GM21367 (cell line): ENCODE data around the gene ORAI2.
"Not testable (repeated sequence)": the region's sequence is repeated elsewhere in the genome, so short reads cannot be mapped to it uniquely, and the experiment has no call there.

Experiments
- ATAC-seq: cut with Tn5 transposase; IDR thresholded peaks from one replicate; pipeline ENCODE4 v1.9.1; 2021; ENCODE audit not compliant: unreplicated experiment

ORAI2 gene

GRCh38 chr7:102494473-102495149 lies 61.2 kb downstream of the ORAI2 start:
- ATAC-seq, result peak; percentile 63

GRCh38 chr7:102496861-102497260 lies 63.5 kb downstream of the ORAI2 start:
- not testable (repeated sequence) for ATAC-seq

- ATAC-seq, result not testable (repeated sequence)
Measured at GRCh38 chr7:102497308-102497707, 63.9 kb downstream of the ORAI2 start.

- ATAC-seq, result not testable (repeated sequence)
Measured at GRCh38 chr7:102498321-102498720, 64.9 kb downstream of the ORAI2 start.

- not testable (repeated sequence) for ATAC-seq
Measured at GRCh38 chr7:102503141-102503540, 69.8 kb downstream of the ORAI2 start.

GRCh38 chr7:102505298-102506185 lies 72.2 kb downstream of the ORAI2 start:
- ATAC-seq, result not testable (repeated sequence)
